GM18868 (cell line): Measurements from ENCODE around the gene ELMO1.

Experiments
- ATAC-seq: cut with Tn5 transposase; IDR thresholded peaks from one replicate; pipeline ENCODE4 v1.9.1; 2021; ENCODE audit warnings: mild to moderate bottlenecking, moderate library complexity; ENCODE audit not compliant: unreplicated experiment

Gene ELMO1

DNA sequence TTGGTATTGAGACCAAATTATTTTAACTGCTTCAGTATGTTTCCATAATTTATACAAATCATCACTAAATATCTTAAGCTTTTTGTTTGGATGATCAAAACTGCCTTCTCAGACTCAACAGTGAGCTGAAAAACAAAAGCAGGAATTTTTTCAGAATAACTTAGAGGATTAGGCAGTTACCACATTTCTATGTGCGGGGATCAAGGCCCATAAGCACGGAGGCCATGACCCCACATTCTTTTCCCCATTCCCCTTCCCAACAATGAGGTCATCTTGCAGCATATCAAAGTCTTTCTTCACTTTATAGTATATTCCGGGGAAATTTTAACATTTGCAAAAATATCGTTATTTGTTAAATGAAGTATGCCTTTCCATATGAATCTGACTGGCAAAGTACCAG, 125.8 kb downstream of the ELMO1 start:
- ATAC-seq, result no peak

DNA sequence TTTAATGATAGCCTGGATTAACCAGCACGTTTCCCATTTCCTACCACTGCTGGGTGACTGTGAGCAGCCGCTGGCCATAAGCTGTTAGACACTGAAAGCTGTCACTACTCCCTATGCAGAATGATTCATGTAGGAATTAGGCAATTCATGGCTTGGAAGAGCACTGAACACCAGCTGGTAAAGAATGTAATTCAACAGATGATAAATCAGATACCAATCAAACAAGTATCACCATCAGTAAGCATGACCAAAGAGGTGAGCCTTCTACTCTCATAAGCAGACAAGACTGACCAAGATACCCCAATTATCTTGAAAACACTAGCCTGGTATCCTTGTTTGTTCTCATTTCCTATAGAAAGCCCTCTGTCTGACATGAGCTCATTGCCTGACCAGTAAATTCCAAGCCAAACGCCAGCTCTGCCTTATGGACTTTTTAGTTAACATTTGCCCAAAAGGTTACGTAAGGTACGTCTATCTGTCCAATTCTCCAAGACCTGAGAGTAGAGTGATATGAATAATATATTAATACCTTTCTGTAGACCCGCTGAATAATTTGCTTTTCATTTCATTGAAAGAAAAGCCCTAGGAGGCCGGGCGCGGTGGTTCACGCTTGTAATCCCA, 127.7 kb downstream of the ELMO1 start:
- no peak for ATAC-seq

DNA sequence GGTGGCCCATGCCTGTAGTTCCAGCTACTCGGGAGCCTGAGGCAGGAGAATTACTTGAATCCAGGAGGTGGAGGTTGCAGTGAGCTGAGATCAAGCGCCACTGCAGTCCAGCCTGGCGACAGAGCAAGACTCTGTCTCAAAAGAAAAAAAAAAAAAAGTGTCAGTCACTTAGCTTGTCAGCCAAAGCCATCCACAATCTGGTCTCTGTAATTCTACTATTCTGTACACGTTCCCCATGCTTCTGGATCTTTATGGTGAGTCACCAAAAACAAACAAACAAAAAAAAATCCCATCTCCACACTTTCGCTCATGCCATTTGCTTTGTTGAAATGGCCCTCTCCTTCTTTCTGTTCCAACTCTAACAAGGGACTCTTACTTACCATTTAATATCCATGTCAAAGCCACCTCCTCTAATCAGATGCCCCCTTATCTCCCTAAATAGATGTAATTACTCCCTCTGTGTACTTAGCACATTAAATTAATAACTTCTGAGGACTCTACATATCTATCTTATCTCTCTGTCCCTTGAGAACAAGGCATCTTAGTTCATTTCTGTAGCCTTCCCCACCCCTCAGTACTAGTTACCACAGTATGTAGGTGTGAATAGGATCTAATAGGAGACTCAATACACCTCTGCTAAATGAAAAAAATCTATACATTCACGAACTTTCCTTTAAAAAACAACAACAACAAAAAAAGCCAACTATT, 128.4 kb downstream of the ELMO1 start:
- ATAC-seq, result no peak

DNA sequence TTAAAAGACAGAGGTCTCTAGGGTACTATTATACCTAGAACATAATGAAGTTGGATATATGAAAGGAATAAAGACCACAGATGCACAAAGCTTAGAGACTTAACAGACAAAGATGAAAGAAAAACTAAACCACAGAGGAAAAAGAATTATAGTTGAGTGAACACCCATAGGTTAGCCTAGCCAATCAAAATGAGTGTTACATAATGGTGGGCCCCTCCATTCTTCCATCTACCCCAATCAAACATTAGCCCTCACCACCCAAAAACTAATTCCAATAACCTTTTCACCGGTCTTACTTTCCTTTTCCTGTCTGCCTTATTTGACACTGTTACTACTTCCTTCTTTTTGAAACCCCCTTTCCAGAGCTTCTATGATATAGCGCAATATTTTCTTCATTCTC, 130.1 kb downstream of the ELMO1 start:
- no peak for ATAC-seq

DNA sequence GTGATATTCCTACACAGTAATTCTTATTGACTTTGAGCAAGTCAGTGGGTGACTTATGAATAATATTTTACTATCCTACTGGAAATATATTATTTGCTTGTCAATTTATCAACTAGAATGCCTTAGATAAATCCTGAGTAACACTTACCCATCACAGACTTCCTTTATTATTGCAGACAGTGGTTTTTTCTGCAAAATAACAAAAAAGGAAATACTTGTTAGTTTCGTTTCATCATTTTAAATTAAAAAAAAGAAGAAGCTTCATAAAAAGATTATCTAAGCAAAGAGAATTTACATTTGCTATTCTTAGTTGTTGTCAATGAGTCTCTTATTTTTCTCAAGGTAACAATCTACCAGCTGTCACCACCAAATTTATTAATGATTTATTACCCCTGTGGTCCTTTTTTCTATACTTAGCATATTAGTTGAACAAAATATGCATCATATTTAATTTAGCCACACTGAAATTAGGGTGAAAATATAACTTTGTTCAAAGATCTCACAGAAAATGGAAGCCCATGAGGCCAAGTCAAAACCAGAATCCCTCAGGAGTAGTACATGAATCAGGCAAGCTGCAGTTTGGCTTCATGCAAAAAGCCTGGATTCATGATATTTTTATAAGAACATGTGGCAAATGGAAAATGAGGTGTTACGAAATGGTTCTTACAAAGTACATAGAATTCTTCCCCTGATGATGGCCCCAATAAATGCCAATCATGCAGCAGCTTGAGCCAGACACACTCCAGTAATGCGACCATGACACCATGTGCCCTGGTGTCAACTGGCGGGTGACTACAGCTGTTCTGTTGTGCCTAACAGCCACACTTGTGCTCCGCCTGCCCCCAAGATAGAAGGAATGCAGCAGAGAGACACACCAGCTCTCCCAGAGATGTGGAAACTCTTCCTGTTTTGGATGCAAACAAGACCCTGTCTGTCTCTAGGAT, 132.6 kb downstream of the ELMO1 start:
- no peak for ATAC-seq

DNA sequence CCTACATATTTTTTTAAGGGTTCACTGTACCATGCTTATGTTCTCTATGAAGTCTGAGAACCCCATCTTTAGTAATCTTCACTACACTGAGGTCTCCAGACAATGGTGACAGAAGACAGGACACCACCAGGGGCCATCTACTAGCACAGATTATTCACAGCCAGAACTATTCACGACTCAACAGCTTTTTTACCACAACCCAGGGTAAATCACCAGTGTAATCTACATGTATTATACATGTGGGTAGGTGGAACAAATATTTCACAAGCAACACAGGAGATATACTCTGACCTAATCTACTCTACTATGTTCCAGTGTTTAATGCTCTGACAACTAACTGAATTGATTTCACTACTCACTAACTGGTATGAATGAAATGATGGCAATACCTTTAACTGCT, 136.1 kb downstream of the ELMO1 start:
- ATAC-seq, result no peak

DNA sequence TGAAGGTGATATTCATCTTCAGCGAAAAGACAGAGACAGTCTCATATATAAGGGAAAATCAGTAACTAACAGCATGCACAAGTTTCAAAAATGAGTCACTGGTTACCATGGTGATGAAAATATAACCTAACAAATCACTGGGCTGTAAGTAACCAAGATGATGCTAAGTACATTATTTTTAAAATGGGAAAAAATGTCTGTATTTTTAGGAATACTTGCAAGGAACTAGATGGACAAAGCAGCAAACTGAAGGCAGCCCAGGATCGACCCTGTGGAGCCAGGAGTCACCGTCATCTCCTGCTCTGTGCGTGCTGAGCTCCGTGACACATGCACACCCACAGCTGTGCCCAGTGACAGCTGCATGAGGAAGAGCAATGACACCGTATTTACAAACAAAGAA, 137.3 kb downstream of the ELMO1 start:
- ATAC-seq, result no peak

DNA sequence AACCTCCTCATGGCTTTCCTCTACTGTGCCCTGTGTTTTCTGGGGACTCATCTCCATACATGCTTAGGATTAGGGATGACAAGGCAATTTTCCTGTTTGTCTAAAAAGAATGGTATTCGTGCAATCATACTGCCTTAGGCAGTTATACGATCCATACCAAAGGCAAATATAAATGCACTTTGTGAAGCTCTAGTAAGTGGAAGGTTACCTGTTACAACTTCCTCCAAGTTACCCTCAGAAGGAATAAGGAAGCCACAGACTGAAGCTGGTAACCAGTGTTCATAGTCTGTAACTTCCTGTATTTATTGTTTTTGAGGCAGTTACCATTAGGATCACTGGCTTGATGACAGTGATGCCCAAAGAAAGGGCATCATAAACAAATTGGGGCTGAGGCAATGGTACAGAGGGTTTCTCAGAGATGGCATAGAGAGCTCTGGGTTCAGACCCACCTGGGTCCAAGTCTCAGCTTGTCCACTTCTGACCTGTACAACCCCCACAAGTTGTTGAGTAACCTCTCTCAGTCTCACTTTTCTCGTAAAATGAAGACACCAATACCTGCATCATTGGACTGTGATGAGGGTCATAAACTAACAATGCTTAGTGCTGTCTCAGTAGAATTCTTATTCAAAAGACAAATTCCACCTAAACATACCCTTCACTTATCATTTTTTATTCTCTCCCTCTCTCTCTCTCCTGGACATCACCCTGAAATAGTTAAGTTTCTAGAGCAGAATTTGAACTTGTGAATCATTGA, 138.2 kb downstream of the ELMO1 start:
- no peak for ATAC-seq

DNA sequence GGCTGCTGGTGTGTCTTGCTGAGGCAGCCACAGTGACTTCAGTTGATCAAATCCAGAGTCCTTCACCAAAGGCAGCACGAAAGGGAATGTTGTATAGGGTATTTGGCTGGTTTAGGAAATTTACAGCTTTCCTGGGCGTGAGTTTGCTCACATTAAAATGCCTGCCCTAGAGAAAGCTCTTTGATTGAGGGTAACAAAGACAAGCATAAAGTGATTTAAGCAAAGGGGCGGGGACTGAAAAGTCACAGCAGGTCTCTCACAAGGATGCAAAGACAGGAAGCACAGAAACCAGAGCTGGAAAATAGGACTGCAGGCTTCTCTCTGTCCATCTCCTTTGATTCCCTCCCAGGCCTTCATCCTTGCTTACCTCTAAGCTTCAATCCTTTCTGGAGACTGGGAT, 139.2 kb downstream of the ELMO1 start:
- no peak for ATAC-seq

DNA sequence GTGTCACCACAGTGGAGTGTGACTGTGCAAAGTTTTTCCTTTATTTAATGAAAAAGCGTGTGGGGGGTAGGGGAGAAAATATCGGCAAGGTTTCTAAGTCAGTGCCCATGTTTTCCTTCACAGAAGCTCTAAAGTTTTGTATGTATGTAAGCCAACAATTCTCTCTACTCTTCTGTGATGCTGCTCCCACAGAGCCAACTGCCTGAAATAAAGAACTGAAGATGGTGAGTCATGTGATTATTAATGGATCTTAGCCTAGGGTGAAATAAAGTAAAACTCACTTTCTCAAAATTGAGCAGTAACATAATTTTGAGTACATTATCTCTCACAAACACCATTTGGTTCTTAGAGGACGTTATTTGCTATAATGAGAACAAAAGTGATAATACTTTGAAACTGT, 143.7 kb downstream of the ELMO1 start:
- no peak for ATAC-seq

DNA sequence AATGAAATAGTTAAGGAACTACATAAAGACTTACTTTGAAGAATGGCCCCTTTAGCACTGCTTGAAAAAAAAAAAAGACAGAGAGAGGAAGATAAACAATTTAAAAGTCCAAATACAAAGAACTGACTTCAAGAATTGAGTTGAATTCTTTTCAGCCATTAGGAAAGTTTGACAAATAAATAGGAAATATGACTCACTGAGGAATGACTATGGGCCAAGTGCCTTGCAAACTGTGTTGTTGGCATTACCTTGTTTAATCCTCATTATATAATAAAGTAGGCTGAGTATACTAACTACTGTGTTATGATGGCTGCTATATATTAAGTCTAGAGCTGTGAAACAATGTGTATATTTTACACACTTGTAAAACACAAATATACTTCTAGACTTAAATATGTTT, 151.1 kb downstream of the ELMO1 start:
- ATAC-seq, result no peak

DNA sequence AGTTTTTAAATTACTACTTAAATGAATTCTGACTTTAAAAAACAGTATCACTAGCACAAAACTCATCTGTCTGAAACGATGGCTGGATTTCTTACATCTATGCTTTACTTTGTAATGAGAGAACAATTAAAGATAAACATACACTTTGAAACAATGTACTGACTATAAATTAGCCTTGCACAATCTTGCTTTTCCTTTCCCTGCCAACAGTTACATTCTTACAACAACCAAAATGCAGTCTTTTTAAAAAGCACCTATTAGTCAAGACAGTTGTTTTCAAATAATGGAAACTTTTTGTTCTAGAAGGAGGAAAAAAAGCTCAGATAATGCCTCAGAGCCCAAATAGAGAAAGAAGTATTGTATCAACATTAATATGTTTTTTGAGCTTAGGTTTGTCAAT, 153.3 kb downstream of the ELMO1 start:
- no peak for ATAC-seq

DNA sequence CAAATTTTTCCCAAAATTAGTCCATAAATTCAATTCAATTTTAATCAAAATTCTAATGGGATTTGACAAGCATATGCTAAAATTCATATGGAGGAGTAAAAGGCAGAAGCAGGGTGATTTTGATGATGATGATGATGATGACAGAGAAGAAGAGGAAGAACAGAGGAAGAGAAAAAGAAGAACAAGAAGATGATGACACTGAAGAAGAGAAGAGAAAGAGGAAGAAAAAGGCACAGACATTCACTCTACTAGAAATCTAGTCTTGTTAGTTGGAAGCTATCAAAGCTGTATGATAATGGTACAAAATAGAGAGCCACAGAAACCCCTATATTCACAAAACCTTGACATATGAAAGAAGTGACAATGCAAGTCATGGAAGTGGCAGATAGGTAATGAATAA, 157.9 kb downstream of the ELMO1 start:
- no peak for ATAC-seq

DNA sequence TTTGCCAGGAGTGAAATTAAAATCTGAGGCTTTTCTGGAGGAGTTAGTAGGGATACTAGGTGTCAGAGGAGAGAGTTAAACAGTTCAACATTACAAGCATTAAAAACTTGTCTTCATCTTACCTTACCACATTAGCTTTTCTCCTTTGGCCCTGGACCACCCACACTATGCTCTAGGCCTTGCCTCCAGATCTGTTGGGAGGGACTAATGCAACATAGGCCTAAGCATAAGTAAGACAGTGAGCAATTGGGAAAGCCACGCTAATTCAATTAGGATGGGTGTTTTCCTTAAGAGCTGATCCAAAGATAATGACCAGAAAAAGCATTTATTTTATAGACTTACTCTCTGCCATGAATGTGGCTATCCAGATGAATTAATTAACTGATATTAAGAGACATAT, 158.9 kb downstream of the ELMO1 start:
- no peak for ATAC-seq

DNA sequence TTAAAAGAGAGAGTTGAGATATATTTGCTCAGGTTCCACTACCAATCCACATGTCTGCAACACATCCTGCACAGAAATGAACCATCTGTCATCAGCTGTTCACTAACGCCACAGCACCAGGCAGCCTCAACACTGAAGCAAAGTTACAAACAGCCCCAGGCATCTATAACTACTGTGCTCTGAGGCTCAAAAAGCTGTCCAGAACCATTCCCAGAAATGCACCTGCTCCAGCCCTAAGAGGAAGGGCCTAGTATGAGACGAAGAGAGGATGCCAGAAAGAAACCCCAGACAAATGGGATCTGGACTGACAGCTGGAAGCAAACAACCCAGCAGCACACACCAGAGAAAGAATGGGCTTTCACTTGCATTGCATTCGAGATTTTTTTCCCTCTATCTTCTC, 159.3 kb downstream of the ELMO1 start:
- ATAC-seq, result no peak

DNA sequence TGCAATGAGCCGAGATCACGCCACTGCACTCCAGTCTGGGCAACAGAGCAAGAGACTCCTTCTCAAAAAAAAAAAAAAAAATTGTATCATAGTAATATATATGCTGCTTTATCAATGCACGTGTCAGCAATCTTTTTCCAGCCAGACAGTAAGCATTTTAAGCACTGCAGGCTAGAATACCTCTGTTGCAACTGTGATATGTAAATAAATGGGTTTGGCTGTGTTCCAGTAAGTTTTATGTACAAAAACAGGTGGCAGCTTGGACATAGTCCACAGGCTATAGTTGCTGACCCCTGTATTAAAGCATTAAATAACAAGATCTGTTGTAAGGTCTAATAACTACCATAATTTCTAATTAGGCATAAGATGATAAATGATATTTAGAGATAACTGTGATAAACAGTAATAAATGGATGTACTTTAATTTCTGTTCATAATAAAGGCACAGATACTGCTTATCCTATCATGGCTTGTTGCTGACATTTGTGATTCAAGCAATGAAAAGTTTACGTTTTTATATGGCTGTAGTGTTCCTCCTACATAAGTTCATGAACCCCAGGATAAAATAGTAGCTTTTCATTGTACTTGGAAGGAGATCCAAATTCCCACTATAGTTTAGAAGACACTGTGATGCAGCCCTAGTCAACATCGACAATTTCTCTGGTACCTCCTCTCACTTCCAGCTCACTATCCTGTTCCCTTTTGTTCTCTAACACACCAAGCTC, 161.4 kb downstream of the ELMO1 start:
- ATAC-seq, result no peak

DNA sequence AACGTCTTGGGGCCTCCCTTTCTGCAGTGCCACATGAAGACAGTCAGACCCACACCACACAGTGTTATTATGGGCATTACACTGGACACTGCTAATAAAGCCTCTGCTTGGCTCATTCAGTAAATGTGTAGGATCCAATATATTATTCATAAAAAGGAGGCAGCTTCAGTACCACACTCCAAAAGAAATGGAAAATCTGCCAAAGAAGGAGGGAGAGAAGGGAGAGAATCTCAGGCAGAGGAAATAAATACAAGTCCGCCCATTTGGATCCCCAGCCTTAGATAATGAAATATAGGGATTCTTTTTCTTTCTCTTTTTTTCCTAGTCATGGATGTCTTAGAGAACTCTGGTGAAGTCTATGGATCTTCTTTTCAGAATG, 162.2 kb downstream of the ELMO1 start:
- no peak for ATAC-seq

DNA sequence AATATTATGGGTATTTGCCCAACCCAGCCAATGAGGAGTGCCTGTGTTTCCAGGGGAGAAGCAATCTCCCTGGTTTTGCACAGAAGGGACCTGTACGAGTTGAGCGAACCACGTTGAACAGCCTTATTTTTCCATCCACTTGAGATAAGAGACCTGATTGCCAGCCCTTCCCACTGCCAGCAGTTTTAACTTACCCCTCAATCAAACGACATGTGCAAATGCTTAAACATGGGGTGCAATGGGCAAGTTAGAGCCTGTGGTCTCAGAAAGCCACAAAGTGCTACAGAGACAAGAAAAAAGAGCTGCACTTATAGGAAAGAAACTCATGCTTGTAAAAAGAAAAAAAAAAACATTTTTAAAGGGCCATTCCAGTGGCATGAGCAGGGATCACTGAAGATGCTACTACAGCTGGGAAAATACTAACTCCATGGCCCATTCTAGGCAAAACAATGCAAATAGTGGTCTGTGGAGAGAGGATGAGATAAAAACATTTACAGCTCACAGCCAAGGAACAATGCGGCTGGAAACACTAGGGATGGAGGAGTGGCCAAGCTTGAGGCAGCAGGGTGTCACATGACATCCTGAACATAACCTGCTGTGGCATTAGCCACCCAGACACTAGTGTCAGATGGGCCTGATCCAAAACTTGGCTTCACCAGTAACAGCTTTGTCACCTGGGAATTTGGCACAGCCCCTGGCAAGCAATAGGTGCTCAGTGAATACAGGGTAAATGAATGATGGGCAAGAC, 162.8 kb downstream of the ELMO1 start:
- no peak for ATAC-seq

DNA sequence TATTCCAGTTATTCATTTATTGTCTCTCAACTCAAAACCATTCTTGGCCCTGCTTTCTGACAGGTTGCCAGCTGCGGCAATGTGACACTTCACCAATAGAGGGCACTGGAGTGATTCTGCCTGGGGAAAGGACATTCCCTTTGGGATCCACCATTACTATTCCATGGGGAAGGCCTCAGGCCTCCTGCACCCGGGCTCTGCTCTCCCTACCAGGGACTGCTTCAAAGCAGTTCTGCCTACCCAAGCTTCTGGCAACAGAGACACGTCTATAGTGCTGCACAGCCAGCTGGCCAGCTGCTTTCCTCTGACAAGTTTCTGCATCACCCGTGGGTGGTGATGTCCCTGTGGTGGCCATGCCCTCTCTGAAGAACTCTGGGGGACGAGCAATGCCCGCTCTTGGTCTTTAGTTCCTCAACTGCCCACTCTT, 163.8 kb downstream of the ELMO1 start:
- no peak for ATAC-seq

DNA sequence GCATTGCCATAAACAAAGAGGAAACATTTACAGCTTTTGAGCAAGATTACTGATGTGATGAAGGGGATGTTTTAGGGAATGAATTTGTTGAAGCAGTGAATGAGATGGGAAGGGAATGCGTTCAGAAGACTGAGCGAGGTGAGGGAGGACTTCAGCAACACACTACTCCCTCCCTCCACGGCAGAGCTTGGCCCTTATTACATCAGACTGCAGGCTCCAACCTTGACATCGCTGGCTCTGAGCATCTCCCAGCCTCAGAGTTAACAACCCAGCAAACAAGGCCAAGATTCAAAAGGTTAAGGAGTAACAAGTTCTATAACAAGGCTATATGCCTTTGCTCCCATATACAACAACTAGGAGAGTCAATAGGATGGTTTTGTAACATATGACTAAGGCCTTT, 164.4 kb downstream of the ELMO1 start:
- no peak for ATAC-seq
